ENCODE measurements around the gene HILPDA. TPM values are rescaled to one million over a fixed set of nuclear protein-coding genes. Genes with fewer than 3 reads are reported as not detected.
"Not testable (repeated sequence)": the region's sequence is repeated elsewhere in the genome, so short reads cannot be mapped to it uniquely, and the experiment has no call there.

The HILPDA gene
- total and polyA plus RNA-seq, 10 of the 15 experiments (the other 5 are each of a cell fraction or from before 2014, with no cell fraction given) = 12.0 to 232 (median 26.4) TPM

- WGBS (ENCODE audit: insufficient coverage, insufficient replicate concordance, low lambda C conversion rate, missing lambda C conversion rate) = 0% methylated on average over 1 of the region's 3 CpGs
- Histone ChIP-seq H3K4me2 (ENCODE audit: control insufficient read depth, insufficient read depth) (peak overlapping the region; percentile 58), H3K27ac (ENCODE audit: control insufficient read depth, insufficient read depth) (peak overlapping the region; percentile 39; the same call in 1 of the 2 replicates), H3K4me3 (peak overlapping the region; percentile 56; the same call in 1 of the 2 replicates), H3K4me1 (ENCODE audit: control insufficient read depth, insufficient read depth, low read length) (peaks cover 18% of the 10 kb centered on the region; the same call in 1 of the 2 replicates)
- H3K79me2 ChIP-seq (ENCODE audit: control insufficient read depth, insufficient read depth, low read length); H3K36me3 ChIP-seq (ENCODE audit: control insufficient read depth in 2 of 2, insufficient read depth in 2 of 2, low read length in 1 of 2); H3K27me3 ChIP-seq (replicated peaks in 1 of 2; ENCODE audit: control insufficient read depth in 2 of 2, insufficient read depth in 2 of 2, low read length in 1 of 2); H3K9ac ChIP-seq (ENCODE audit: control insufficient read depth, insufficient read depth, low read length); H4K20me1 ChIP-seq (ENCODE audit: control insufficient read depth, insufficient read depth); H2AFZ ChIP-seq (ENCODE audit: control insufficient read depth, low read depth, low read length); BruUV-seq (replicated peaks); in situ Hi-C loops (cut with MboI); intact Hi-C loops (cut with micrococcal nuclease; ENCODE audit: unreplicated experiment); H3K9me3 ChIP-seq (replicated peaks; ENCODE audit: control insufficient read depth, insufficient read depth, low read length): not testable (repeated sequence)
- CTCF ChIA-PET = interaction anchor here (1.4 kb wide), 1 partner anchor 32 kb away, joined by 4 read pairs; no protein-coding TSS in a partner anchor
- ATAC-seq (peak; percentile 71), DNase-seq (ENCODE audit: low read depth, low spot score) (peak; percentile 67), FAIRE-seq (peak; percentile 68)
- RAD21 ChIA-PET (ENCODE audit: unreplicated experiment) = interaction anchor here (0.7 kb wide), 1 partner anchor 79 kb away, joined by 5 read pairs; no protein-coding TSS in a partner anchor
- TF ChIP-seq MTA2 (IDR thresholded peaks at IDR 0.05; ENCODE audit: low read depth) (peak; percentile 74), TCF12 (IDR thresholded peaks at IDR 0.05; ENCODE audit: low read depth, low read length) (peak; percentile 58; the same call in 1 of the 2 replicates), TCF3 (IDR thresholded peaks at IDR 0.05; ENCODE audit: borderline replicate concordance, insufficient read depth, low read depth, low read length) (peak; percentile 84; the same call in 1 of the 2 replicates), ZNF384 (IDR thresholded peaks at IDR 0.05; ENCODE audit: borderline replicate concordance, low read depth, low read length) (peak; percentile 65; the same call in 1 of the 2 replicates), NFIC (IDR thresholded peaks at IDR 0.05; ENCODE audit: low read depth, low read length) (peak; percentile 26; the same call in 1 of the 2 replicates), IKZF2 (IDR thresholded peaks at IDR 0.05) (peak in 1 of 2 experiments; percentile 40; a peak in 1 of 4 replicates), PKNOX1 (IDR thresholded peaks at IDR 0.05) (peak; percentile 28; the same call in 1 of the 2 replicates), RUNX3 (IDR thresholded peaks at IDR 0.05; ENCODE audit: low read length) (peak; percentile 55)
- POLR2A ChIA-PET = interaction anchor here (0.7 kb wide), 2 partner anchors 100 to 258 kb away, joined by 4 to 5 read pairs; no protein-coding TSS in a partner anchor
- SMC1A ChIA-PET (ENCODE audit: uncharacterized antibody, unreplicated experiment) = interaction anchor here (1.2 kb wide), 1 partner anchor 47 kb away, joined by 3 read pairs; no protein-coding TSS in a partner anchor
Measured at GRCh38 chr7:128506819-128507218, 51.1 kb downstream of the HILPDA start.

Measured in GM12878 (cell line).